Measurements from ENCODE around the gene MRI1.

GRCh38 chr19:13821292-13821691, 57.0 kb downstream of the MRI1 start:
- TF ChIP-seq POLR2A (IDR thresholded peaks at IDR 0.05; ENCODE audit: low read length): no peak
- TF ChIP-seq GATA1 (IDR thresholded peaks at IDR 0.05; ENCODE audit: low read depth, low read length): no peak
